GM18499 (cell line): Measurements from ENCODE around the gene VSNL1.

ENCODE experiments used
- ATAC-seq: cut with Tn5 transposase; IDR thresholded peaks from one replicate; pipeline ENCODE4 v1.9.1; 2021; ENCODE audit warnings: moderate number of reproducible peaks; ENCODE audit not compliant: insufficient read depth, unreplicated experiment

VSNL1 gene

DNA sequence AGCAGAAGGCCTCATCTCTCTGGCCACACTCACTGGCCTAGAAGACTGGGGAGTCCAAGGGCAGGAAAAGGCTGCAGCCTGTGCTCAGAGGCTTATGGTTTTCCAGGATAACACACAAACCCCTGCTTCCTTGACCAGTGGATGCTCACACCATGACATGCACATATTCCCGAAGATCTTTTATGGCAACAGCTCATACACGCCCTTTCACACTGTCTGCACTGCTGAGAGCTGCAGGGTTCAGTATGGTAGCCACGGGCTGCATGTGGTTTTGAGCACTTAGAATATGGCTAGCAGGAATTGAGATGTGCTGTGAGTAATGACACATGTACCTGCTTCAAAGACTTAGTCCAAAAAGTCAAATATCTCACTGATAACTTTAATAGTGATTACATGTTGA lies 95.8 kb downstream of the VSNL1 start:
- no peak for ATAC-seq

DNA sequence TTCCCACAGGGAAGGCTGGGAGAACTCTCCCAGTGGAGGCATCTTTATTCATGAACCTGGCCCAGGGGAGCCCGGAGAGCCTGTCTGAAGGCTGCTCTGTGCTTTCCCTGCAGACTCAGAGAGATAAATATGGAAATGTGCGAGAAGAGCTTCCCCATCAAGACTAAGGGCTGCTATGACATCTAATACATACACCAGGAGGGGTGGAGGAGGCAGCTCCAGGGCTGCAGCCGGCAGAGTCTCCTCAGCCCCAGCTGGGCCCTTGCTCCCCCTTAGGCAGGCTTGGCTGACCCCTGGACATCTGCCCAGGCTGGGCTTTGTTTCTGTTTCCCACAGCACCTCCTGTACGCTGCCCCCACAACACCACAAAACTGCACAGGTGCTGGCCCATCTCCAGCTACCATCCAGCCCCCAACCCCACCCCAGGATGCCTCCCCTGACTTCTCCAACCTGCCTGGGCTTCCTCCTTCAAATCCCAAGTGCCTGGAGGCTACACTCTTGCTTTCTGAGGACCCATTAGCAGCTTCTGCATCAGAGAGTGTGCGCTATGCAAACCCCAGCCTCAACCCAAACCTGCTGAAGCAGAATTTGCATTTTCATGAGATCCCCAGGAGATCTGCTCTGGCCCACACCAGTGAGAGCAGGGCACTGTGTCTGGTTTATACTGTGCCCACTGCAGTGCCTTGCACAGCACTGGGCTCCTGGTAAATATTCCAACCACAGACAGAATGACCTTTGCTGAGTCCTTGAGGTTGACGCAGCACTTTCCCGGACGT lies 96.8 kb downstream of the VSNL1 start:
- peak; percentile 48 for ATAC-seq

DNA sequence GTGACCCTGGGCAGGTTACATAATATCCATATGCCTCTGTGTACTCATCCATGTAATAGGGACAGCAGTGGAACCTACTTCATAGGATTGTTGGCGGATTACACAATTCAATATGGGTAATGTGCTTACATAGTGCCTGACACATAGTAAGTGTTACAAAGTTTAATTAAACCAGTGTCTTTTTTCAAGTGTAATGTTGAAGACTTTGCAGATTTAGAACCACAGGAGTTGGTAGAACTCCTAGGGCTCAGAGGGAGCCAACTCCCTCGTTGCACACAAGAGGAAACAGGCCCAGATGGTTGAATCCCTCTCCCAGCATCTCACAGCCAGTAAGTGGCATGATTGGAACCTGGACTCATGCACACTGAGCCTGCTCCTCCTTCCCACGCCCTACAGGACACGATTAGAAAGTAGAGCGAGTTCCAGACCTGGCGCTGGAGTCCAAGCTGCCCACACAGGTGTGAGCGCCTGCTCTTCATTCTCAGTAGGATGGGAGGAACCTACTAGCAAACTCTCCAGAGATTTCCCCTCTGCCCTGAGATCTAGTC lies 97.8 kb downstream of the VSNL1 start:
- ATAC-seq = no peak

DNA sequence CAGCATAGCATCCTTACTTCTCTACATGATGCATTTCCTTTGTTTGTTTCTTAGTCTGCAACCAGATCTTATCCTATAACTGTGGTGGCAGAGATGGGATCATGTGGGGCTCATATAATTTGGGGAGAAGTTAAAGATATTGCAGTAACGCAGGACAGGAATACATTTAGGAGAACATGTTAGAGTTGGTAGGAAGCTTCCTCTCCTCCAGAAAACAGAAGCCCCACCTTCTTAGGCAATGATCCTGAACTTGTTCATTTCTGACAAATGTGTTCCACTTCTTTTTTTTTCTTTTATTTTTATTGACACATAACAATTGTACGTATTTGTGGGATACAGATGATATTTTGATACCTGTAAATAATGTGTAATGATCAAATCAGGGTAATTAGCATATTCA lies 99.9 kb downstream of the VSNL1 start:
- no peak for ATAC-seq

DNA sequence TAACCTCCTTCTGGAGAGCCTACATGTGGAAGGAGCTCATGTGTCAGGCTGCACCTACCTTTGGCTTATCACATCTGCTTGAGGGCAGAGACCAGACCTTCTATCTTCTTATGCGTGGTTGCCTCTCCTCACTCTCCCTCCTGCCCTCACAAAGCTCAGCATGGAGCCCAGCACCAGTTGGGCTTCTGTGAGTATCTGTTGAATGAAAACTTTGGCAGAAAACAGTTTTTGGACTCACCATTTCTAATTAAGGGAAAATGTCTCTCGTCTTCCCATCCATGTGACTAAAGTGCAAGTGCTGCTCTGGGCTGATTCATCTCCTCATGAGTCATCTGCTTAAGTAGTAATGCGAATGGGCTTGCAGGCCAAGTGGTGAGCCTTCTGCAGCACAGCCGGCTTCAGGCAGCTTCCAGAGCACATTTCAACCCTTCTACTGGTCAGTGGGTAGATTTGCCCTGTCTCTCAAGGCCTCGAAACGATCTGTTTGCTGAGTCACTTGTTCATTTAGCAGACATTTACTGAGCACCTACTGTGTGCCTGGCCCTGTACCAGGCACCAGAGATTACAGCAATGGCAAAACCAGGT lies 102.6 kb downstream of the VSNL1 start:
- no peak for ATAC-seq

DNA sequence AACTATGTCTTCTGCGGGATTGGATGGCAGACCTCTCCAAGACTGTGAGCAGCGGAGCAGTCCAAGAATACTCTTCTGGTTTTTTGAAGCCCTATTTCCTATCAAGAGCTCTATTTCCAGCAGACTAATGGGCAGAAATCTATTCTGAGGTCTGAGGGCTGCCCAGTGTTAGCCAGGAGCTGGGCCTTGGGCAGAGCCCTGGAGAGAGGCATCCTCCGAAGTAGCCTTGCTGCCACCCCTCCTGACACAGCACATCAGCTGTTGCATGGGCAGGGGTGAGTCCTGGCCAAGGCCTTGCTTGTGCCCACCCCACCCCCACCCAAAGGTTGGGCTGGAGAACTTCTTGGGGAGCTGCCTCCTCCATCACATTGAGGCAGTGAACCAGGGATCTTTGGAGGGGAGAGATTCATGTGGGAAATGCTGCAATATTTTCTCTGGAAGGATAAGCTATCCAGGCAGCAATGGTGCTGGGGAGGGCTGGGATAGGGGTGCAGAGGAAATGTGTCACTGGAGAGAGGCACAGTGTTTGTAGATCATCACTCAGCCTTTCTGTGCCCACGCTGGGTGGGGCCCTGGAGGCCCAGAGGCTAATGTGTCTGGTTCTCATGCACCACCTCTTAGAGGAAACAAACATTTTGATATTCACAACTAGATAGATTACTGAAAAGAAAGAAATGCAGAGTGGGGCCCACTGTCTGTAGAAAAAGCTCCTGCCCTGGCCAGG lies 104.7 kb downstream of the VSNL1 start:
- ATAC-seq = no peak

DNA sequence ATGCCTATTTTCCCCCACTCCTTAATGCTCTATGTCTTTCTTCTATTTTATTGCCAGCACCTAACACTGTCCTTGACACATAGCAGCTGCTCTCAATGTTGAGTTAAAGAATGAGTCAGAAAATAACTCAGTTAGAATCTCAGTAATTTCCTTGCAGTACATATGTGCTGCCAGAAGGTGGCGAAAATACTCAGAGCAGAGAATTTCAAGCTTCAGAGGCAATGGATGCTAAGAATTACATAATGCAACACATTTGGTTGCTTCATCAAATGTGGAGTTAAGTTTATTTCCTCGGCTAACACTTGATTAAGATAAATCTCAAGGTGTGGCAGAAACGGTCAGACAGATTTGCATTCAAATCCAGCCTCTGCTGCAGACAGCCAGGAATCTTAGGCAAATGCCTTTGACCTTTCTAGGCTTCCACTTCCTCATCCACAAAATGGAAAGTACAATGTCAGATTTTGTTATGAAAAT lies 105.6 kb downstream of the VSNL1 start:
- ATAC-seq = peak; percentile 90

DNA sequence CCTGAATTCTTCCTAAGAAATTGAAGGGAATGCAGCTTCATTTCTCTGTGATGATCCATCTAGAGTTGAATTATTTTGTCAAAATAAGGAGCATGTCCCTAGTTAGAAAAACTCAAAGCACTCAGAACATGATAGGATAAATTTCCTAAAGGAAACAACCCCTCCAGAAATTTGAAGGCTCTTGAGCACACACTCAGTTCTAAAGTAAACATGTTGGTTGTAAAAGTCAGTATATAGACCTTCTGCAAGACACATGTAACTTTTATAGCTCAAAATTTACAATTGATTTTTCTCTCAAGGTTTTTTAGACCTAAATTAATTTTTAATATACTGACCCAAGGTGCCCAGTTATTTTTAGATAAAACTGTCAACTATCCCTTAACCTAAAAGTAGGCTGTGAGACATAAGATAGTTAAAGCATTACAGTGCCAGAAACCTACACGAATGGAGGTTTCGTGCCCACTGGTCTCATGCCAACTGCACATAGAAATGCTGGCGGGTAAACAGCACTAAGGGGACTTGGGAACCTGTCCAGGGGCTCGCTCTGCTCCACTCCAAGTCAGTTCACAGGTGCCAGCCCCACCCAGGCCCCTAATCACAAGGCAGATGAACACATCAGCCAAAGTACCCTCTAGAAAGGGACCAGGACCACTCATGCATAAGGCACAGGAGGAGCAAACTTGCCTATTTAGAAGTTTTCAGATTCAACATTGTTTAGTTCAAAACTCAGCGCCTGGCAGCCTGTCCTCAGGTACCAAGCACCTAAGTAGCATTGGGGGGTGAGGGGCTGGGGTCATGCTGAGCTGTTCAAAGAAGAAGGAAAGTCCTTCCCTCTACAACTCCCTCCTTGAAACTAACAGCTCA lies 106.6 kb downstream of the VSNL1 start:
- ATAC-seq = no peak

DNA sequence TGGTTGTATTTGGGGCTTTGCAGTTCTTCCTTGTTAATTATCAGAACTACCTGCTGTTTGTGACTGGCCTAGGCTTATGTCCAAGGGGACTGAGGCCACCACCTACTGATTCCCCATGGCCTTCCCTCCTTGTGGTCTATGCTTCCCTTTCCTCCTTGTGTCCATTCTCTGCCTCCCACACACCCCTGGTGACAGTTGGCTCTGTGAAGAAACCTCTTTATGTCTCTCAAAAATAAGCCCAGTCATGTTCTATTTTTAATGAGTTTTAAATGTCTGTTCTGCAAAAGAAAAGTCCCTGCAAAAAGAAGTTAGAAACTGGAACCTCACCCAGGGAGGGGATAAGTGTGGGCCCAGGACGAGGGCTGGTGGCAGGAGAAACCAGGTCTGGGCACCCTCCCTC lies 108.1 kb downstream of the VSNL1 start:
- ATAC-seq = no peak

DNA sequence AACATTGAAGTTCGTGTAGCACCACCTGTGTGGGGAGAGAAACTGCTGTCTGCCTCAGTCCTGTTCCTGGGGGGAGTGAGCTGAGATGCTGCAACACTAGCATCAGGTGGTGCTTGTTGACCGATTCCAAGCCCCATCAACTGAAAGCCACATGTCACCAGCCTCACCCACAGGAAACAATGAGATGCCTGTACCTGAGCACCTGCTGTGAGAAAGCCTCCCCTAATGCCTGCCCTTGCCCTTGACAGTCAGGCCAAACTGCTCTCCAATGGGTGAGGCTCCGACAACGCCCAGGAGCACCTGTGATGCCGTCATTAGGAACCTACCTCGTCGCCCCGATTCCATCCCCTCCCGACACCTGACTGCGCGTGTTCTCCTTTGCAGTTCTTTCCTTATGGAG lies 108.5 kb downstream of the VSNL1 start:
- ATAC-seq = no peak

DNA sequence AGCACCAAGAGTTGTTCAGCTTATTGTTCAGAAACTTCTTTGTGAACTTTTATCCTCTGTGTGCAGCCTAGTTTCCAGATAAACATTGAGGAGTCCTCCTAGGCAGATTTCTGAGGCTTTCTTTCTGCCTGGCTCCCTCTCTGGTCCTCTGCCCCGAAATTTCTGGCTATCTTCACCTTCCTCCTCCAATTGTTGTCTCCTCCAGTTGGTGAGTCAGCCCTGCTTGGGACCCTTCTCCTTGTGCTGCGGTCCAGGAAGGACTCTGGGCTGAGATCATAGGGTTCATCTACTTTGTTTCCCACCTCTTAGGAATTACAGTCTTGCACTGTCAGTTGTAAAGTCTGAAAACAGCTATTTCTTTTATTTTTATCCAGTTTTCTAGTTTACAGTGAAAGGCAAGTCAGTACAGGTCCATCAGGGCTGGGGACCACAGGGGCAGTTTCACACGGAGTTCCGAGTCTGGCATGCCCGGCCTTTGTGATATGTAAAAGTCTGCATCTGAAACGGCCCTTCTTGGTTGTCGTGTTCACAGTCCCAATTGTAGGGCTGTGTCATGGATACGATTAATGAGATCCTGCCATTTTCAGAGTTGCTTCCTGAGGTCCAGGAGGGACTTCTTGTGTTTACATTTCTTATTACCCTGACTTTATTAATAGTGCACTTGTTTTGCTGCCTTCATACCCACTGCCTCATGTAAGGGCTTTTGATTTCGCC lies 112.3 kb downstream of the VSNL1 start:
- ATAC-seq = no peak

DNA sequence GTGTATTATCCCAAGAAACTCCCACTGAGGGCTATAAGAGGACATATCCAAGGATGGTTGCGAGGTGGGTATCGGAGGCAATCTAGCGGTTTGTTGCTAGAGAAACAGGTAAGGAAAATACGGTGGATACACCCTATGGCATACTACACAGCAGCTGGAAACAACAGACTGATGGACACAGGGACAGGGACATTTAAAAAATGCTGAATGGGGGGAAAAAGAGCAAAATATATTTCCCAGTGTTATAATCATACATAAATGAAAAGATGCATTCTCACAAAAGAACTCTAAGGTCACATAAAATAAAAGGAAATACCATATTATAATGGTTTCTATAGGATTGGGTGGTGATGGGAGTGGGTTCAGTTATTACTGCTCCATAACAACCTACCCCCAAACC lies 117.3 kb downstream of the VSNL1 start:
- ATAC-seq = no peak

DNA sequence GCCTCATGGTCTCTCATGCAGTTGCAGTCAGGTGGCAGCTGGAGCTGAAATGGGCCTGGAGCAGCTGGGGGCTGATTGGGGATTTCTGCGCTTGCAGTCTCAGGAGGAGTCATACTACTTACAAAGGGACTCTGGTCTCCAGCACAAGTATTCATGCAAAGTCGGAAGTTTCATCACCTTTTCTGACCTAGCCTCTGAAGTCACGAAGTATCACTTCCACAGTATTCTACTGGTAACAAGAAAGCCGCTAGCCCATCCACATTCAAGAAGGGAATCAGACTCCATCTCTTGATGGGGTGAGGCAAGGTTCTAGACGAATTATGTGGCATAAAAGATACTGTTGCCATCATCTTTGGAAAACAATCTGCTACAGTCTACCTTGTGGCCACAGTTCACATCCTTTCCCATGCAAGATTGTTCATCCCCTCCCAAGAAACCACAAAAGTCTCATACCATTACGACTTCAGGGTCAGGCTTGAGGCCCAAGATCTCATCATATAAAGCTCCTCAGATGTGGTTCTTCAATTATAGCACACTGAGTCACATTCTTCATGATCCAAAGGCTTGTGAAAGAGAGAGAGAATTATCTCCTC lies 117.9 kb downstream of the VSNL1 start:
- ATAC-seq = no peak

DNA sequence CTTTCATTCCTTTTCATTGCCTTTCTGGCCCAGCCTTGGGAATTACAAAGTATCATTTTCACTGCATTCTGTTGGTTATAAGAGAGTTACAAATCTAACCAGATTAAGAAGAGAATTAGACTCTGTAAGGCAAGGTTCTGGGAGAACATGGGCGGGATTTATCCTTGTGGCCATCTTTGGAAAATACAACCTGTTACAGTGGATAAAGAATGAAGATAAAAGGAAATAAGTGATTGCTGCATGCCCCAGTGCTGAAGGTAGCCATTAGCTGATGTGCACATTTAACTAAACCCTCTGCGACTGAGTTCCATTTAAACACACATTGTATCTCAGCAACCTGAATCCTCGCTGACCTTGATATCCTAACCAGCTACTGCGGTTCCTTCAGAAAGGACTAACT lies 119.7 kb downstream of the VSNL1 start:
- ATAC-seq = no peak

DNA sequence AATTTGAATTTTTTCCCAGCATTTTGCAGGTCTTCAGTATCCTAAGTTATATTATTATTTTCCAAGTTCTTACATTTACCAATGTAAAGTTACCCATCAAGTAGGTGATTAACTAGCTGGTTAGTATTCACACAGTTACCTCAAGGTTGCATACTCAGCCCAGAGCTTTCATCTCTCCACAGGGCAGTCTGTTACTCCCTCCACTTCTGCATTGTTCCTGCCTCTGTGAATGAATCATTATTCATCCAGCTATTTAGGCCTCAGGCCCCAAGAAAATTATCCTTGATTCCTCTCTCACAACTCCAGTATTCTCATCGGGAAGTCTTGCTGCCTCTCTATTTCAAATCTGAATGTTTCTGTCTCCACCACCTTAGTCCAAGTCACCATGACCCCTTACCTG lies 121.0 kb downstream of the VSNL1 start:
- ATAC-seq = no peak

DNA sequence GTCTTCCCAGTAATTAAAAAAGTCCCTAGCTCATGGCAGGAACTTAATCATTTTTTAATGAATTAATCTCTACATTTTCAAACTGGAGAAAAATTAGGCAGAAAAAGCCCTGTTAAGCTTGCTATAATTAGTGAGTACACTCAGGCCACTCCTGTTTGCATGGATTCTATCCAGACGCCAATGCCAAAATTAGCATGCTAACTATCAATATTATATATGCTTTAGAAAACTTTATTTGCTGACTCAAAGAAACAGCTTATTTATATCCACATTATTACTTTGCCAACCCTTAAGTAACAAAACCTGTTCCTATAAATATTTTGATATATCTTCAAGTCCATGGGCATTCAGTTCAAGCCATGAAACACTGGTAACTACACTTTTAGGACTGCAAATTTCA lies 122.2 kb downstream of the VSNL1 start:
- no peak for ATAC-seq

DNA sequence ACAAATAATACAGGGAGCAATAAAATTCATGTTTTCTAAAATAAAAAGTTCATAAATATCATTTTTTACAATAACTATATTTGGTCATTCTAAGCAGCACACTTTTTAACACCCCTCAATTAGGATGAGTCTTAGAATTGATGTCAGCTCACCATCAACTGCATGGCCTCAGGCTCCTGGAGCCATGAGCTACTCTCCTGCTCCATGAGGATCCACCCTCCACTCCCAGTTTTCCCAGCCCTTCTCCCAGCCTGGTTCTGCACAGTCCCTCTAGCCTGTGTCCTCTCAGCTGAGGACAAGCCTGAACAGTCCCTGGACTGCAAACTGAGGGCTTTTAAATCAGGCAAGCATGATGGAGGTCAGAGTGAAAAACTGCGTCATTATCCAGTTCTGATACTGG lies 124.0 kb downstream of the VSNL1 start:
- no peak for ATAC-seq

DNA sequence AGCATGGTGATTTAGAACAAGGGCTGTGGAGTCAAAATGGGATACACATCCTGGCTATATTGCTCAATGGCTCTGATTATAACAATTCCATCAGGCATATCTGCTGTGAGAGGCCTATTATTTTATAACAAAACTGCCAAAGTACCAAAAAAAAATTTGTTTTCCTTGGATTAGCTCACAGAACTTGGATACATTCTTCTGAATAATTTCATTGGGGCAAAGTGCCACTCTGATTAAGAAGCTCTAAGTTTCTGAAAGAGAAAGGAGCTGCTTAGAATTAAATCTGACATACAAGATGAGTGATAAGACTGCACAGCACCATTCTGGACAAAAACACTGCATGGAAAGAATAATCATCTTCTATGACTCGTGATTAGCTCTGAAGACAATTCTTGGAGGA lies 127.4 kb downstream of the VSNL1 start:
- no peak for ATAC-seq

DNA sequence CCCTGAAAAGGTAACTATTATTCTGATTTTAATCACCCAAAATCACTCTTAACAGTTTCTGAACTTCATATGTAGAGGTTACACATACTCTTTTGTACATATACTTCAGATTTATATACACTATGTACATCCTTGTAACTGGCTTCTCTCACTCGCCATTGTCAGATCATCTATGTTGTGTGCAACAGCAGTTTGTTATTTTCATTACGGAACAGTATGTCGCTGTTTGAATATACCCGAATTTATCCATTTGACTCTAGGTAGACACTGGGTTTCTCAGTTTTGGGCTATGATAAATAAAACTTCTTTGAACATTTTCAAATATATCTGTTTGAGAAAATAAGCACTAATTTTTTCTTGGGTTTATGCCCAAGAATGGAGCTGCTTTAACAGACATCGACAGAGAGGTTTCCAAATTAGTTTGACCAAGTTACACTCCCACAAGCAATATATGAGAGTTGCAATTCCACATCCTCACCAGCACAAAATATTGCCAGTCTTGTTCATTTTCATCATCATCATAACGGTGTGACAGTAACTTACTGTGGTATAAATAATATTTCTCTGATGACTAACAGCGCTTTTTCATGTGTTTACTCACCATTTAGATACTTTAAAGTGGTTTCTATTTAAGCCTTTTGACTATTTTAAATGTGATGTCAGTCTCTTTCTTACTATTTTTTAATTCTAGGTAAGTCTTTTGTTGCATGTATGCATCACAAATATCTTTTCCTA lies 132.3 kb downstream of the VSNL1 start:
- ATAC-seq = no peak
